ENCODE measurements around the gene TAF11L5.
"Not testable (repeated sequence)": the region's sequence is repeated elsewhere in the genome, so short reads cannot be mapped to it uniquely, and the experiment has no call there.

The TAF11L5 gene

DNA sequence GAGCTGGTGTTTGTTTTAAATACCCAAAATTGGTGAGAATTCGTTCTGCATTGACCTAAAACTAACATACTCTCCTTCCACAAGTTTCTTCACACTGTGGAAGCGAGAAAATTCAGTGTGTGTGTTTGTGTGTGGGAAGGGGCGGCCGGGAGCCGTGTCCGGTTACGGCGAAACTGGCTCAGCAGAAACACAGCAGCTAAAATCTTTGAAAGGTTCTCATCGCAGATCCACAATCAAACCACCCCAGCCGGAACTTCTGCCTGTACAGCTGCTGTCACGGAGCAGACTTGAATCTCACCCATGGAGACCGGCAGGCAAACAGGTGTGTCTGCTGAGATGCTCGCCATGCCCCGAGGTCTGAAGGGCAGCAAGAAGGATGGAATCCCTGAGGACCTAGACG, at the start of gene TAF11L5:
Gene TAF11L5, plus strand, starts transcription at position 301 of the 400 bp plus-strand sequence.
- not testable (repeated sequence) for DNase-seq (ENCODE audit: low spot score)

DNA sequence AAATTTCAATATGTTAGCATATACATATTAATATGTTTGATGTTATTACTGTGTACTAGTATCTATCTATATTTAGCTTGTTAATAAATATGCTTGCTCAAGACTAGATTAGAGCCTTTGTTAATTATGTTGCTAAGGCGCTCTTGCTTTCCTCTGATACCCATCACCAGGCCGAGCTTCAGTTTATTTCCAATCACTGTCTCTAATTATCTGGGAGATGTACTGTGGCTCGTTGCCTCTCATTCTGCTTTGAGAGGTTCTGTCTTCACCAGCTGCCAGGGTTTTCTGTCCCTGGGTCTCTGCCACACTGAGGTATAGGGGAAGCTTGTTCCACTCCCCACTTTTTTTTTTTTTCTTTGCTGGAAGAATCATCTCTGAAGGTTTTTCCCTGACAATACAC, 48.0 kb upstream of the TAF11L5 start:
- no peak for DNase-seq (ENCODE audit: low spot score)

DNA sequence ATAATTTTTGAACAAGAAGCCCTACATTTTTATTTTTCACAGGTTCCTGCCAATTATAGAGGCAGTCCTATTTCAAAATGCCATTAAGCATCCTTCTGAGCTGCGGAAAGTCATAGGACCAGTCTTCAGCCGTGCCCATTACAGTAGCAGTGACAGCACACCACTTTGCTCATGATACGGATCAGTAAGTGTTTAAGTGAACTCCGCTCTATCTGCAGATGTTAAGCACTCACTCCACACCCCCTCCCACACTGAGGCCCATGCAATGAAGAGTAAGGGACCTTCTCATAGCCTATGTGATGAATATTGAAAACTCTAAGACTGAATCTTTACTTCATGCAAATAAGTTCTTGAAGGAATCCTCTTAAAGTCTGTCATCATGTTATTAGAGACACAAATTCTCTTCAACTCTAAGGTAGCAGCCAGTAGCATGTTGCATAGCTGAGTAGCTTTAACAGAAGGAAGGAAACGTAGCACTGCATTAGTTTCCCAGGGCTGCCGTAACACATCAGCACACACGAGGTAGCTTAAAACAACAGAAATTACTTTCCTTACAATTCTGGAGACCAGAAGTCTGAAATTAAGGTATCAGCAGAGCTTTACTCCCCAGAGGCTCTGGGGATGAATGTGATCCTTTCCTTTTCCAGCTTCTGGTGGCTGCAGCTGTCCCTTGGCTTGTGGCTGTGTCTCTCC, 47.3 kb upstream of the TAF11L5 start:
- no peak for DNase-seq (ENCODE audit: low spot score)

GRCh38 chr5:17481378-17481777, 43.7 kb upstream of the TAF11L5 start:
- no peak for DNase-seq (ENCODE audit: low spot score)

GRCh38 chr5:17482790-17483189, 42.2 kb upstream of the TAF11L5 start:
- DNase-seq (ENCODE audit: low spot score), result no peak

DNA sequence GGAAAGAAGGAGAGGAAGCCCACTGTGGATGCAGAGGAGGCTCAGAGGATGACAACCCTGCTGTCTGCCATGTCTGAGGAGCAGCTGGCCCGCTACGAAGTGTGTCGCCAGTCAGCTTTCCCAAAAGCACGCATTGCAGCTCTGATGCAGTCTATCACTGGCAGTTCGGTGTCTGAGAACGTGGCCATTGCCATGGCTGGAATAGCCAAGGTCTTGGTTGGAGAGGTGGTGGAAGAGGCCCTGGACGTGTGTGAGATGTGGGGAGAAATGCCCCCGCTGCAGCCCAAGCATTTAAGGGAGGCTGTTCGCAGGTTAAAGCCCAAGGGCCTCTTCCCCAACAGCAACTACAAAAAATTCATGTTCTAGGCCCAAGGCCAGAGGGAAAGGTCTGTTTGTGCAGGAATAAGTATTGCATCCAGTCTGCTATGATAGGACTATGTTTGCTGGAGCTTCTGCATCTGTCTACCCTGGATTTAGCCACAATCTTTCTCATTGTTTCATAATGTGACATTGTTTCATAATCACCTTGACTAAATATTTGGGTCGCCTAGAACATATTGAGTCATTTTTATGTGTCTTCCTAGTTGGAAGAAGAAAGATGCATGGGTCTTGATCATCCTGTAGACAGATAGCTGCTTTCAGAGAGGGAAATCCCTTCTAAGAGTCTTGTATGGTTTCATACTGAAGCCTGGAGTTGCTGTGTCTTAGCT, 38.4 kb upstream of the TAF11L5 start:
- not testable (repeated sequence) for DNase-seq (ENCODE audit: low spot score)

DNA sequence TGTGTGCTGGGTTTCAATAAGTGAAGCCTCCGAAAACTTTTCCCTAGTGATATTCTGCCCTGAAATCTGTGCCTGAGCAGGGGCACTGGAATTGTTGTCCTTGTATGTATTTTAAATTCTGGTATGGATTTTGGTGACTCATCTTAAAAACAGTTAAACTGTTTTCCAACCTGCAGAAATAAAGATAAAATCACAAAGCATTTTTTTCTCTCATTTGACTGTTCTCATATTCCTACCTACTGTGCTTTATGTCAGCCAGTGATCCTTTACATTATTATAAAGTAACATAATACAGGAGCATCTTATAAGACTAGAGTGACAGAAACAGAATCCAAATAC, 37.9 kb upstream of the TAF11L5 start:
- DNase-seq (ENCODE audit: low spot score), result no peak

DNA sequence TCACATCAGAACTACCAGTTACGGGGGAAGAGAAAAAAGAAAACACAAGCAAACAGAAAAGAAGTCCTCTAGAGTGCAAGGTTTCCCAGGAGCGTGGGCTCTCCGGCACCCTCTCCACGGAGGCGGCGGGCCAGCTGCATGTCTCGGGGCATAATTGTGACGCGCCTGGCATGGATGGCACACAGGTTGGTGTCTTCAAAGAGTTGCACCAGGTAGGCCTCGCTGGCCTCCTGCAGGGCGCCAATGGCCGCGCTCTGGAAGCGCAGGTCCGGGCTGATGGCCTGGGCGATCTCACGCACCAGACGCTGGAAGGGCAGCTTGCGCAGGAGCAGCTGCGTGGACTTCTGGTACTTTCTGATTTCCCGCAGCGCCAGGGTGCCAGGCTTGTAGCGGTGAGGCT, 33.8 kb upstream of the TAF11L5 start:
- DNase-seq (ENCODE audit: low spot score), result not testable (repeated sequence)

DNA sequence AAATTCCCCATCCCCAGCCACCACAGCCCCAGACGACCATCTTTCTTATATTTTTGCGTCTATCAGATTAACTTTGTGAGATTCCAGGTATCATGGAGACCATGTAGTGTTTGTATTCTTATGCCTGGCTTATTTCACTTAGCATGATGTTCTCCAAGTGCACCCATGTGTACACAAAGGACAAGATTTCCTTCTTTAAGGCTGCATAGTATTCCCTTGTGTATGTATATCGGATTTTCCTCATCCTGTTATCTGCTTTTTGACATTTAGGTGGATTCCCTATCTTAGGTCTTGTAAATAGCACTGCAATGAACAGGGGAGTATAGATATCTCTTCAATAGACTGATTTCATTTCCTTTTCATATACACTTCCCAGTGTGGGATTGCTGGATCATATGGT, 32.3 kb upstream of the TAF11L5 start:
- no peak for DNase-seq (ENCODE audit: low spot score)

- no peak for DNase-seq (ENCODE audit: low spot score)
These were observed 27.6 kb upstream of the TAF11L5 start for GRCh38 chr5:17497446-17497845.

DNA sequence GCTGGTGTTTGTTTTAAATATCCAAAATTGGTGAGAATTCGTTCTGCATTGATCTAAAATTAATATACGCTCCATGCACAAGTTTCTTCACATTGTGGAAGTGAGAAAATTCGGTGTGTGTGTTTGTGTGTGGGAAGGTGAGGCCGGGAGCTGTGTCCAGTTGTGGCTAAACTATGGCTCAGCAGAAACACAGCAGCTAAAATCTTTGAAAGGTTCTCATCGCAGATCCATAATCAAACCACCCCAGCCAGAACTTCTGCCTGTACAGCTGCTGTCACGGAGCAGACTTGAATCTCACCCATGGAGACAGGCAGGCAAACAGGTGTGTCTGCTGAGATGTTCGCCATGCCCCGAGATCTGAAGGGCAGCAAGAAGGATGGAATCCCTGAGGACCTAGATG, 27.1 kb upstream of the TAF11L5 start, which contains the start of gene TAF11L2:
Gene TAF11L2, plus strand, starts transcription at position 301 of the 400 bp plus-strand sequence.
- DNase-seq (ENCODE audit: low spot score), result not testable (repeated sequence)

DNA sequence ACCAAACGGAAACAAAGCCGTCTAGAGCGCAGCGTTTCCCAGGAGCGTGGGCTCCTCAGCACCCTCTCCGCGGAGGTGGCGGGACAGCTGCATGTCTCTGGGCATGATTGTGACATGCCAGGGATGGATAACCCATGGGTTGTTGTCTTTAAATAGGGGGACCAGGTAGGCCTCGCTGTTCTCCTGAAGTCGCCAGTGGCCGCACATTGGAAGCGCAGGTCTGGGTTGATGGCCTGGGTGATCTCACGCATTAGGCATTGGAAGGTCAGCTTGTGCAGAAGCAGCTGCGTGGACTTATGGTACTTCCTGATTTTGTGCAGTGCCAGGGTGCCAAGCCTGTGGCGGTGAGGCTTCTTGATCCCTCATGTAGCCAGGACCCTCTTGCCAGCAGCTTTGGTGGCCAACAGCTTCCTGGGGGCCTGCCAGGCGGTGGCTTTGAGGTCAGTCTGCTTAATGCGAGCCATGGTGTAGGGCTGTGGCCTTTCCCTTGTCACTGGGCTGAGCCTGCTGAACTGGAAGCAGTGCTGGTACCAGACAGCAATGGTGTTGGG, 13.2 kb upstream of the TAF11L5 start:
- no peak for DNase-seq (ENCODE audit: low spot score)

DNA sequence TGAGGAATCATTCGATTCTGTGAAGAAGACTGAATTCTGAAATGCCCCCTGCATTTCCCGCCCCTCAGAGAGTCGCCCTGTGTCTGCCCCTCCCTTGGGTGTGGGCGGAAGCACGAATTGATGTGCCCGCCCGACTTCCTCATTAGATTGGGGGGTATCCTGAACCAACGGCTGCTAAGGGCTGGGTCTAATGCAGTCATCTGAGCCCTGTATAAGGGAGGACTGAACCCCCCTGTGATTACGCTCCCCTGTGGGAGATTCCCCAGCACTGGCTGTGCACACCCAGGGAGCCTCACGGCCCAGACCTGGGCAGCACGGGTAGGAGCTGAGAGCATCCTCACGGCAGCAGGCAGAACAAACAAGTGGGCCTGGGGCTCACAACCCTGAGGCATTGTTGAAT, 7.5 kb upstream of the TAF11L5 start:
- DNase-seq (ENCODE audit: low spot score), result not testable (repeated sequence)

DNA sequence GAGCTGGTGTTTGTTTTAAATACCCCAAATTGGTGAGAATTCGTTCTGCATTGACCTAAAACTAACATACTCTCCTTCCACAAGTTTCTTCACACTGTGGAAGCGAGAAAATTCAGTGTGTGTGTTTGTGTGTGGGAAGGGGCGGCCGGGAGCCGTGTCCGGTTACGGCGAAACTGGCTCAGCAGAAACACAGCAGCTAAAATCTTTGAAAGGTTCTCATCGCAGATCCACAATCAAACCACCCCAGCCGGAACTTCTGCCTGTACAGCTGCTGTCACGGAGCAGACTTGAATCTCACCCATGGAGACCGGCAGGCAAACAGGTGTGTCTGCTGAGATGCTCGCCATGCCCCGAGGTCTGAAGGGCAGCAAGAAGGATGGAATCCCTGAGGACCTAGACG, 7.0 kb upstream of the TAF11L5 start, which contains the start of gene TAF11L3:
Gene TAF11L3, plus strand, starts transcription at position 301 of the 400 bp plus-strand sequence.
- not testable (repeated sequence) for DNase-seq (ENCODE audit: low spot score)

GRCh38 chr5:17519508-17519907, 5.5 kb upstream of the TAF11L5 start:
- DNase-seq (ENCODE audit: low spot score), result not testable (repeated sequence)

- not testable (repeated sequence) for DNase-seq (ENCODE audit: low spot score)
These were observed 3.5 kb upstream of the TAF11L5 start, which contains the start of gene TAF11L4 for GRCh38 chr5:17521501-17521900. Gene TAF11L4, plus strand, starts transcription at chr5:17521801.

DNA sequence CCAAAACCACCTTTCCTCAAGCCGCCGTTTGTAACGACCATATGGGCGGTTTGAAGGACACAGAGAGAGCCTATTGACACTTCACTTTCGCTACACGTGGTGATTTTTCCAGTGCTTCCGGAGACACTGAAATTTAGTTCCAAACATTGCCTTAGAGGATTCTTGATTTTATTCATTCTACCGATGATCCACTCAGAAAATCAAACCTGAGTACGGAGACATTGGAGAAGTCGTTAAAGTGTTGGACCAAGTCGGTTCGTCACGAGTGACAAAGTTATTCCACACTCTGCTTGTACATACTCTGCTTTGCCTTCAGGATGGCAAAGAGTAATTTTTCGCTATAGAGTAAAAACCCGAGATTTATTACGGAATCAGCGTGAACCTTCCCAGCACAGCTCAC, 1.5 kb downstream of the TAF11L5 start:
- not testable (repeated sequence) for DNase-seq (ENCODE audit: low spot score)

GRCh38 chr5:17528369-17528768, 3.3 kb downstream of the TAF11L5 start, which contains the start of gene TAF11L6:
Gene TAF11L6, plus strand, starts transcription at chr5:17528669.
- not testable (repeated sequence) for DNase-seq (ENCODE audit: low spot score)

Measured in germinal center (tissue), 1 donor.